T47D (cell line): ENCODE measurements around the gene SPRY1.

ENCODE experiments used
- DNase-seq, 2 experiments: peaks; one replicate each; pipeline versions ENCODE4 v3.0.0 to v3.0.0-alpha.2; 2011 to 2012; ENCODE audit warnings: low read depth in 1 of 2, low spot score in 1 of 2
- JUND ChIP-seq: IDR thresholded peaks from 2 replicates; pipeline ENCODE4 v1.6.1; 2012; ENCODE audit warnings: low read depth
- in situ Hi-C: cut with HindIII; loops from 2 replicates; pipeline ENCODE4 v1.10.0; 2016; ENCODE audit warnings: low sequenced_read_pairs, low pct_unique_long_range_greater_than_20kb

Gene SPRY1

GRCh38 chr4:123359449-123360315 lies 36.9 kb upstream of the SPRY1 start:
- TF ChIP-seq JUND = no peak
- in situ Hi-C loops = no loop called here
- peak in 1 of 2 experiments; percentile 76 for DNase-seq

GRCh38 chr4:123361195-123361861 lies 35.3 kb upstream of the SPRY1 start:
- in situ Hi-C loops = no loop called here
- no peak for DNase-seq
- TF ChIP-seq JUND = no peak

- no peak for TF ChIP-seq JUND
- in situ Hi-C loops = no loop called here
- no peak for DNase-seq
These were observed 34.5 kb upstream of the SPRY1 start for GRCh38 chr4:123362103-123362502.

- TF ChIP-seq JUND = no peak
- no peak for DNase-seq
- in situ Hi-C loops = no loop called here
These were observed 32.9 kb upstream of the SPRY1 start for GRCh38 chr4:123363729-123364128.

GRCh38 chr4:123364906-123365305 lies 31.7 kb upstream of the SPRY1 start:
- no peak for TF ChIP-seq JUND
- in situ Hi-C loops = no loop called here
- no peak for DNase-seq

- in situ Hi-C loops = no loop called here
- DNase-seq = no peak
- no peak for TF ChIP-seq JUND
These were observed 31.2 kb upstream of the SPRY1 start for GRCh38 chr4:123365412-123365811.

GRCh38 chr4:123366144-123366748 lies 30.3 kb upstream of the SPRY1 start:
- no peak for TF ChIP-seq JUND
- in situ Hi-C loops = no loop called here
- no peak for DNase-seq

- in situ Hi-C loops = no loop called here
- DNase-seq = no peak
- TF ChIP-seq JUND = no peak
These were observed 17.8 kb upstream of the SPRY1 start for GRCh38 chr4:123378794-123379193.

GRCh38 chr4:123379392-123379791 lies 17.2 kb upstream of the SPRY1 start:
- in situ Hi-C loops = no loop called here
- no peak for DNase-seq
- no peak for TF ChIP-seq JUND

GRCh38 chr4:123380728-123381716 lies 15.6 kb upstream of the SPRY1 start:
- DNase-seq = no peak
- no peak for TF ChIP-seq JUND
- in situ Hi-C loops = no loop called here

- TF ChIP-seq JUND = no peak
- no peak for DNase-seq
- in situ Hi-C loops = no loop called here
These were observed 14.6 kb upstream of the SPRY1 start for GRCh38 chr4:123381996-123382395.

- TF ChIP-seq JUND = no peak
- DNase-seq = no peak
- in situ Hi-C loops = no loop called here
These were observed 13.0 kb upstream of the SPRY1 start for GRCh38 chr4:123383566-123383965.

- no peak for TF ChIP-seq JUND
These were observed 10.0 kb upstream of the SPRY1 start for GRCh38 chr4:123386609-123387008.

More at GRCh38 chr4:123386609-123387008, 10.0 kb upstream of the SPRY1 start:
- in situ Hi-C loops = no loop called here
- peak in 1 of 2 experiments; percentile 22 for DNase-seq
